Measurements from ENCODE around the gene SMTNL1. TPM values are rescaled to one million over a fixed set of nuclear protein-coding genes. Genes with fewer than 3 reads are reported as not detected.

The SMTNL1 gene
- total RNA-seq, 6 experiments from 2014 or later = not detected

DNA sequence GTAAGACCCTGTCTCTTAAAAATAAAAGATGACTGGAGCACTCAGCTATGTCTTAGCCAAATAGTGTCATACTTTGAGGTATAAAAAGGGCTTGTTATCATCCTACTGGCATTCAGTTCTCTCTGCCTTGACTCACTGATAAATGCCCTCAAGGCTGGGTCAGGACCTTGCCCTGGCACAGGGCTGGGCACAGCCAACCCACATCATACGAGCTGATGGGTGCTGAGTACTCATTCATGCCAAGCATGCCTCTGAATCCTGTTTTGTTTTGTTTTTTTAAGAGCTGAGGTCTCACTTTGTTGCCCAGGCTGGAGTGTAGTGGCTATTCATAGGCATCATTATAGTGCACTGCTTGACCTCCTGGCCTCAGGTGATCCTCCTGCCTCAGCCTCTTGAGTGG, 1.9 kb downstream of the SMTNL1 start:
- no peaks in the 10 kb centered on the region for H3K9me3 ChIP-seq
- H3K27ac ChIP-seq = no peak overlapping the region
- intact Hi-C loops (cut with DNase I) = no loop called here
- ATAC-seq (no peak), DNase-seq (no peak)
- no peaks in the 10 kb centered on the region for H3K27me3 ChIP-seq
- H3K36me3 ChIP-seq = no peaks in the 10 kb centered on the region
- no CpG with 5 or more reads among the region's 1 CpG for WGBS (ENCODE audit: insufficient coverage, low coverage, low lambda C conversion rate, missing lambda C conversion rate)
- no peak overlapping the region for H3K4me3 ChIP-seq
- no peaks in the 10 kb centered on the region for H3K4me1 ChIP-seq
- TF ChIP-seq POLR2A (IDR thresholded peaks at IDR 0.05) (no peak), CTCF (IDR thresholded peaks at IDR 0.05) (no peak)

GRCh38 chr11:57541169-57541568, 3.8 kb downstream of the SMTNL1 start:
- ATAC-seq = no peak
- DNase-seq = no peak
- no peaks in the 10 kb centered on the region for H3K9me3 ChIP-seq
- no peaks in the 10 kb centered on the region for H3K4me1 ChIP-seq
- no peaks in the 10 kb centered on the region for H3K36me3 ChIP-seq
- intact Hi-C loops (cut with DNase I) = no loop called here
- H3K27ac ChIP-seq = no peak overlapping the region
- no peak overlapping the region for H3K4me3 ChIP-seq
- no peaks in the 10 kb centered on the region for H3K27me3 ChIP-seq
- TF ChIP-seq POLR2A (IDR thresholded peaks at IDR 0.05) (no peak), CTCF (IDR thresholded peaks at IDR 0.05) (no peak)
- WGBS (ENCODE audit: insufficient coverage, low coverage, low lambda C conversion rate, missing lambda C conversion rate) = 90% methylated on average over 2 of the region's 5 CpGs

GRCh38 chr11:57542582-57542981, 5.2 kb downstream of the SMTNL1 start:
- Histone ChIP-seq H3K4me3 (no peak overlapping the region), H3K4me1 (no peaks in the 10 kb centered on the region), H3K27ac (no peak overlapping the region), H3K36me3 (no peaks in the 10 kb centered on the region), H3K9me3 (no peaks in the 10 kb centered on the region), H3K27me3 (no peaks in the 10 kb centered on the region)
- intact Hi-C loops (cut with DNase I) = no loop called here
- no peak for TF ChIP-seq POLR2A (IDR thresholded peaks at IDR 0.05)
- TF ChIP-seq CTCF (IDR thresholded peaks at IDR 0.05) = no peak
- ATAC-seq (no peak), DNase-seq (no peak)
- 65% methylated on average over 3 of the region's 4 CpGs for WGBS (ENCODE audit: insufficient coverage, low coverage, low lambda C conversion rate, missing lambda C conversion rate)

DNA sequence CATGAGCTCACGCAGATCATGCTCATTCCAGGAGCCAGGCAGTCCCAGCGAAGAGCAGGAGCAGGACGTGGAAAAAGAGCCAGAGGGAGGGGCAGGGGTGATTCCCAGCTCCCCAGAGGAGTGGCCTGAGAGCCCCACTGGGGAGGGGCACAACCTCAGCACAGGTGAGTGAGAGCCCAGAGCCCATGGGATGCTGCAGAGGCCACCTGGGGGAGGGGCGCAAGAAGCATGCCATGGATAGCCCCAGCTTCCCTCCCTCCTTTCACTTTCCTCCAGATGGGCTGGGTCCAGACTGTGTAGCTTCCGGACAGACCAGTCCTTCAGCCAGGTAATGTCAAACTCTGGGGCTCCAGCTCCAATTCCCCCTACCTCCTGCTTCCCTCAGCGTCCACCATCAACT, 6.2 kb downstream of the SMTNL1 start:
- H3K9me3 ChIP-seq = no peaks in the 10 kb centered on the region
- TF ChIP-seq CTCF (IDR thresholded peaks at IDR 0.05) = no peak
- no peak for TF ChIP-seq POLR2A (IDR thresholded peaks at IDR 0.05)
- no peaks in the 10 kb centered on the region for H3K4me1 ChIP-seq
- no peak overlapping the region for H3K27ac ChIP-seq
- H3K36me3 ChIP-seq = no peaks in the 10 kb centered on the region
- no peak for ATAC-seq
- DNase-seq = no peak
- intact Hi-C loops (cut with DNase I) = no loop called here
- 89% methylated on average over 1 of the region's 6 CpGs for WGBS (ENCODE audit: insufficient coverage, low coverage, low lambda C conversion rate, missing lambda C conversion rate)
- no peak overlapping the region for H3K4me3 ChIP-seq
- no peaks in the 10 kb centered on the region for H3K27me3 ChIP-seq

- intact Hi-C loops (cut with DNase I) = no loop called here
Observed at GRCh38 chr11:57544566-57544965, 7.2 kb downstream of the SMTNL1 start.

More at GRCh38 chr11:57544566-57544965, 7.2 kb downstream of the SMTNL1 start:
- WGBS (ENCODE audit: insufficient coverage, low coverage, low lambda C conversion rate, missing lambda C conversion rate) = 87% methylated on average over 6 of the region's 6 CpGs
- Histone ChIP-seq H3K36me3 (peaks cover 0 to 5% (median under 1%) of the 10 kb centered on the region in 4 donors), H3K4me1 (no peaks in the 10 kb centered on the region), H3K4me3 (no peak overlapping the region), H3K27me3 (no peaks in the 10 kb centered on the region), H3K27ac (no peak overlapping the region), H3K9me3 (no peaks in the 10 kb centered on the region)
- DNase-seq = no peak
- TF ChIP-seq POLR2A (IDR thresholded peaks at IDR 0.05) (no peak), CTCF (IDR thresholded peaks at IDR 0.05) (no peak)
- no peak for ATAC-seq

Measured in right lobe of liver (tissue), 6 donors.